GM21447 (cell line): Measurements from ENCODE around the gene ARF1.

Source experiments
- ATAC-seq: cut with Tn5 transposase; IDR thresholded peaks from one replicate; pipeline ENCODE4 v1.9.1; 2021; ENCODE audit not compliant: unreplicated experiment

Gene ARF1

GRCh38 chr1:228068359-228068758 is 14.1 kb upstream of the ARF1 start:
- no peak for ATAC-seq

GRCh38 chr1:228070173-228070572 is 12.3 kb upstream of the ARF1 start:
- ATAC-seq = no peak

- ATAC-seq = no peak
Measured at GRCh38 chr1:228070851-228071250, 11.7 kb upstream of the ARF1 start.

- ATAC-seq = no peak
Measured at GRCh38 chr1:228071839-228072657, 10.5 kb upstream of the ARF1 start.

- ATAC-seq = no peak
Measured at GRCh38 chr1:228072658-228073043, 9.9 kb upstream of the ARF1 start.

- no peak for ATAC-seq
Measured at GRCh38 chr1:228073061-228073856, 9.2 kb upstream of the ARF1 start.

GRCh38 chr1:228073857-228074545 is 8.5 kb upstream of the ARF1 start:
- no peak for ATAC-seq

GRCh38 chr1:228074954-228075730 is 7.4 kb upstream of the ARF1 start:
- ATAC-seq = no peak

GRCh38 chr1:228075801-228076271 is 6.7 kb upstream of the ARF1 start:
- ATAC-seq = no peak

GRCh38 chr1:228076796-228077430 is 5.6 kb upstream of the ARF1 start:
- no peak for ATAC-seq

GRCh38 chr1:228077565-228078330 is 4.8 kb upstream of the ARF1 start:
- no peak for ATAC-seq

- ATAC-seq = no peak
Measured at GRCh38 chr1:228079013-228079412, 3.5 kb upstream of the ARF1 start.

GRCh38 chr1:228079601-228080263 is 2.8 kb upstream of the ARF1 start:
- no peak for ATAC-seq

- ATAC-seq = no peak
Measured at GRCh38 chr1:228081144-228081543, 1.4 kb upstream of the ARF1 start.

- peak; percentile 4 for ATAC-seq
Measured at GRCh38 chr1:228081578-228082213, 812 bp upstream of the ARF1 start.

- peak; percentile 15 for ATAC-seq
Measured at GRCh38 chr1:228082918-228083870, 686 bp downstream of the ARF1 start.

GRCh38 chr1:228083871-228084278 is 1.4 kb downstream of the ARF1 start:
- no peak for ATAC-seq
